GM23248 (cell line): Measurements from ENCODE around the gene ARFGEF2.

Source experiments
- EZH2 ChIP-seq: fragments of 200-600 bp; sonication (generic); IDR thresholded peaks from 2 replicates; pipeline ENCODE4 v1.6.1; 2018; ENCODE audit warnings: antibody characterized with exemption, mild to moderate bottlenecking; ENCODE audit not compliant: insufficient read depth, poor library complexity, severe bottlenecking
- EZH2phosphoT487 ChIP-seq: fragments of 200-600 bp; sonication (generic); IDR thresholded peaks from 2 replicates; pipeline ENCODE4 v1.6.1; 2018; ENCODE audit warnings: antibody characterized with exemption, moderate library complexity, mild to moderate bottlenecking, low read depth; ENCODE audit not compliant: insufficient read depth

DNA sequence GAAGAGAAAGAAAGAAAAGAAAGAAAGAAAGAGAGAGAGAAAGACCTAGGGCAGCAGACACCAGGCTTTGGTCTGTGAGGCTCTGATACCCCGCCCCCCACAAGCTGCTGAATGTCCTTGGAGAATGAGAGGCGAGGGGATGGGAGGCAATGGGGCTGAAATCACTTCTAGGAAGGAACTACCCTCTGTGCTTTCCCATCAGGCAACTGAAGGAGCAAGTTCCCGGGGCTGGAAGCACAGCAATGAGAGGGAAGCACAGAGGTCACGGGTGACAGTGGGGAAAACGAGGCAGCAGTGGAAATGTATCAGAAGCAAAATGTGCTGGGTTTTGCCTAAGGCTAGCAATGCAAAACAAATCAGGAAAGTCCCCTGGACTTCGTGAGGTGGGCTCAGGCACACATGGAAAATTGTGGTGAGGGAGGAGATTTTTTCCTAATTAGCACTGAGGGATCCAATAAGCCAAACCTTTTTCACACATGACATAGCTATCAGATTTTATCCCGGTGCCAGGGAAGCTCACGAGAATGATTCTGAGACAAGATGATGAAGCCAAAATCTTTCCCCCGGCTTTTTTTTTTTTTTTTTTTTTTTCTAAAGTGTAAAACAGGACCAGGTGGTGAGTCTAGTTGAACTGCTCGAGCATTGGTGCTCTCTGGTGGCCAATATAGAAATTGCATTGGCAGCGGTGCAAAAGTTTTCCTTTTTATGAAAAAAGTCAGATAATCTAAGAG, 16.8 kb upstream of the ARFGEF2 start:
- TF ChIP-seq EZH2 (no peak), EZH2phosphoT487 (no peak)
